ENCODE data around the gene ABCC8.

The ABCC8 gene

GRCh38 chr11:17439316-17439782 is 37.3 kb downstream of the ABCC8 start:
- no peak for TF ChIP-seq CTCF (IDR thresholded peaks at IDR 0.05; ENCODE audit: insufficient read depth, low read depth, low read length, missing control alignments)
- no peak overlapping the region for H3K4me3 ChIP-seq (ENCODE audit: low read length)
- DNase-seq (ENCODE audit: low read depth) = no peak

GRCh38 chr11:17437366-17437765 is 39.3 kb downstream of the ABCC8 start:
- TF ChIP-seq CTCF (IDR thresholded peaks at IDR 0.05; ENCODE audit: insufficient read depth, low read depth, low read length, missing control alignments) = no peak
- DNase-seq (ENCODE audit: low read depth) = no peak
- no peak overlapping the region for H3K4me3 ChIP-seq (ENCODE audit: low read length)

GRCh38 chr11:17434108-17434507 is 42.5 kb downstream of the ABCC8 start:
- TF ChIP-seq CTCF (IDR thresholded peaks at IDR 0.05; ENCODE audit: insufficient read depth, low read depth, low read length, missing control alignments) = no peak
- H3K4me3 ChIP-seq (ENCODE audit: low read length) = no peak overlapping the region
- no peak for DNase-seq (ENCODE audit: low read depth)

GRCh38 chr11:17432002-17432401 is 44.6 kb downstream of the ABCC8 start:
- no peak for TF ChIP-seq CTCF (IDR thresholded peaks at IDR 0.05; ENCODE audit: insufficient read depth, low read depth, low read length, missing control alignments)
- no peak overlapping the region for H3K4me3 ChIP-seq (ENCODE audit: low read length)
- no peak for DNase-seq (ENCODE audit: low read depth)

GRCh38 chr11:17431139-17431538 is 45.5 kb downstream of the ABCC8 start:
- no peak overlapping the region for H3K4me3 ChIP-seq (ENCODE audit: low read length)
- TF ChIP-seq CTCF (IDR thresholded peaks at IDR 0.05; ENCODE audit: insufficient read depth, low read depth, low read length, missing control alignments) = no peak
- no peak for DNase-seq (ENCODE audit: low read depth)

- no peak overlapping the region for H3K4me3 ChIP-seq (ENCODE audit: low read length)
- DNase-seq (ENCODE audit: low read depth) = no peak
- no peak for TF ChIP-seq CTCF (IDR thresholded peaks at IDR 0.05; ENCODE audit: insufficient read depth, low read depth, low read length, missing control alignments)
These were observed 46.0 kb downstream of the ABCC8 start for GRCh38 chr11:17430616-17431015.

GRCh38 chr11:17428925-17429324 is 47.7 kb downstream of the ABCC8 start:
- DNase-seq (ENCODE audit: low read depth) = no peak
- no peak for TF ChIP-seq CTCF (IDR thresholded peaks at IDR 0.05; ENCODE audit: insufficient read depth, low read depth, low read length, missing control alignments)
- H3K4me3 ChIP-seq (ENCODE audit: low read length) = no peak overlapping the region

Data from epithelial cell of esophagus (primary cell).